Cardiac fibroblast (primary cell): ENCODE results near the gene FLOT1.

Source experiments
- DNase-seq, 2 donors: peaks; one replicate each; pipeline versions ENCODE4 v3.0.0 to v3.0.0-alpha.2; 2010; ENCODE audit warnings: low read depth in 2 of 2
- H3K4me3 ChIP-seq, 2 donors: replicated peaks in 1 of 2; 1 replicate in 1 of 2; 2 replicates in 1 of 2; pipeline ENCODE4 v1.5.1; 2011; ENCODE audit warnings: low read depth in 2 of 2, low read length in 2 of 2, mild to moderate bottlenecking in 2 of 2, moderate library complexity in 1 of 2
- CTCF ChIP-seq: IDR thresholded peaks from one replicate; pipeline ENCODE4 v1.5.1; 2011; ENCODE audit warnings: low read depth, mild to moderate bottlenecking, low read length, inconsistent platforms

The FLOT1 gene

GRCh38 chr6:30689022-30689865, 53.2 kb downstream of the FLOT1 start:
- TF ChIP-seq CTCF = no peak
- DNase-seq = no peak
- H3K4me3 ChIP-seq = peak overlapping the region in 1 of 2 donors; percentile 94

- peak overlapping the region in 1 of 2 donors; percentile 94 for H3K4me3 ChIP-seq
- DNase-seq = no peak
- TF ChIP-seq CTCF = no peak
Measured at GRCh38 chr6:30688569-30688968, 53.9 kb downstream of the FLOT1 start.

- DNase-seq = peak; percentile 51 to 60
- peak overlapping the region; percentile 85 to 94 for H3K4me3 ChIP-seq
- TF ChIP-seq CTCF = peak; percentile 39
Measured at GRCh38 chr6:30687659-30688431, 54.6 kb downstream of the FLOT1 start.

GRCh38 chr6:30686908-30687658, 55.4 kb downstream of the FLOT1 start:
- no peak for TF ChIP-seq CTCF
- DNase-seq = peak; percentile 98 to 100
- peak overlapping the region; percentile 85 to 94 for H3K4me3 ChIP-seq

GRCh38 chr6:30686009-30686907, 56.2 kb downstream of the FLOT1 start, which contains the start of gene PPP1R18:
Gene PPP1R18, minus strand, starts transcription at chr6:30686645. Its CDS starts 627 bp downstream, at chr6:30686018.
- peak; percentile 74 to 77 for DNase-seq
- TF ChIP-seq CTCF = no peak
- peak within 1 kb of the TSS; percentile 85 to 94 for H3K4me3 ChIP-seq
